ENCODE measurements around the gene AKT1. TPM values are rescaled to one million over a fixed set of nuclear protein-coding genes. Genes with fewer than 3 reads are reported as not detected.
"Not testable (repeated sequence)": the region's sequence is repeated elsewhere in the genome, so short reads cannot be mapped to it uniquely, and the experiment has no call there.

Gene AKT1
- total RNA-seq, 2 donors from 2014 or later, result 113 to 127 TPM

- ATAC-seq, result peak; percentile 2 to 19
- intact Hi-C loops (cut with DNase I), result no loop called here
- no peak for DNase-seq
Observed at GRCh38 chr14:104734991-104735779, 60.4 kb downstream of the AKT1 start.

DNA sequence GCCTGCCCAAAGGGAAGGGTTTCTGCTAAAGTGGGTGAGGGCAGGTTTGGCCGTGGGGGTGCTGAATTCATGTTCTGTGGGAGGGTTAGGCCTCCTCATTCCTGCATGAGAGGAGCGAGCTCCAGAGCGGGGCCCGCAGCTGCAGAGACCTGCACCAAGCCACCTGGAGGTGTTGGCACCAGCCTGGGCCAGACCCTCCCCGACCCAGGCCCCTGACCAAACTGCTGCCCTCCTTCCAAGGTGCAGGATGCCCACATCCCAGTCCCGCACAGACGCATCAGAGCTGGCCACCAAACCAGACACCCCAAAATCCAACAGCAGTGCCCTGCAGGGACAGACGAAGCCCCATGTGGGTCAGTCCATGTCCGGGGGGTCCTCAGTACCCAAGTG, 61.0 kb downstream of the AKT1 start:
- ATAC-seq (no peak), DNase-seq (no peak)
- intact Hi-C loops (cut with DNase I), result no loop called here

GRCh38 chr14:104734051-104734587, 61.4 kb downstream of the AKT1 start:
- intact Hi-C loops (cut with DNase I), result no loop called here
- ATAC-seq (no peak), DNase-seq (no peak)

DNA sequence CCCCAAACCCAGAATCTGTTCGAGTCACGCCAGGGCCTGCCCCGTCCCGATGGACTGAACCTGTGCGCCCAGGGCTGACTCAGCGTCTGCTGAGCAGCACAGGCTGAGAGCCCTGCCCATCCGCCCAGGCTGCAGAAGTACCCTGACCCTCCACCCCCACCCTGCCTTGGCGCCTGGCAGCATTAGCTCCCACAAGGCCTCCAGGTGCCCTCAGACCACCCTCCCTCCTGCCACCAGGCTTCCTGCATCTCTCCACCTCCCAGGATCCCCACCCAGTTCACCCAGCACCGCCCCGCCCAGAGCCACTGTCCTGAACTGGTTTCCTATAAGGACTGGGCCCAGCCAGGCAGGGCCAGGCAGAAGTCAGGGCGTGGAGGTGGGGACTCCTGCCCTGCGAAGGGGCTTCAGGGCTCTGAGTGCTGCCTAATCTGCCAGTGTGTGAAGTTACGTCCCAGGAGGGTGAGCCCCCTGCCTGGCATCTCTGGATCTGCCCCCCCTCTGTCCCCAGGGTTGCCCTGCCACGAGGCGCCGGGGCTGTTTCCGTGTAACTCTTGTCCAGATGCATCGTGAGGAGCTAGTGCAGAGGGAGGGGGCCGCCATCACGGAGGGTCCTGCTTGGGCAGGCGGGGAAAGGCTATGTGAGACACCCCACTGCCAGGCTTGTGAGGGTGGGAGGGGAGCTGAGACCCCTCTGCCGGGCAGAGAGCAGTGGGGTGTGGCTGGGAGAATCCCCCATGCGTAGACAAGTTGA, 62.4 kb downstream of the AKT1 start:
- ATAC-seq, result peak in 1 of 2 donors; percentile 4
- no peak for DNase-seq

DNA sequence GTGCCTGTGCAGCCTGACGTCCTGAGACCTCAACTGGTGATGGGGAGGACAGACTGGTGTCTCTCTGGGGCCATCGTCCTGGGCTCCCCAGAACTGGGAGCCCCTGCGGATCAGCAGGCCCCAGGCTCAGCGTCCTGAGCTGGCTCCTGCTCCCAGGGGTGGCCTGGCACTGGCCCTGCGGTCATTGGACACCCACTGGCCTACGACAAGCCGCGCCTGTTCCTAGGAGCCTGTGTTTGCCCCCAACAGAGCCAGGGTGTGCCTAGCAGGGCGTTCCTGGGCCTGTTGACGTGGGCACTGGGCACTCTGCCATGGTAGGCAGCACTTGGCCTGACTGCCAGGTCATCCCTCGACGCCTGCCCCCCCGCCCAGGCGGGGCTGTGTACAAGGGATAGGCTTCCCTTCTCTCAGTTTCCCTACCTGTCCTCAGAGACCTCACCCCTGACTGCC, 63.2 kb downstream of the AKT1 start:
- DNase-seq (peak; percentile 87), ATAC-seq (peak; percentile 17 to 48)
- intact Hi-C loops (cut with DNase I), result no loop called here

More for the DNA sequence above, 62.4 kb downstream of the AKT1 start:
- intact Hi-C loops (cut with DNase I), result no loop called here

DNA sequence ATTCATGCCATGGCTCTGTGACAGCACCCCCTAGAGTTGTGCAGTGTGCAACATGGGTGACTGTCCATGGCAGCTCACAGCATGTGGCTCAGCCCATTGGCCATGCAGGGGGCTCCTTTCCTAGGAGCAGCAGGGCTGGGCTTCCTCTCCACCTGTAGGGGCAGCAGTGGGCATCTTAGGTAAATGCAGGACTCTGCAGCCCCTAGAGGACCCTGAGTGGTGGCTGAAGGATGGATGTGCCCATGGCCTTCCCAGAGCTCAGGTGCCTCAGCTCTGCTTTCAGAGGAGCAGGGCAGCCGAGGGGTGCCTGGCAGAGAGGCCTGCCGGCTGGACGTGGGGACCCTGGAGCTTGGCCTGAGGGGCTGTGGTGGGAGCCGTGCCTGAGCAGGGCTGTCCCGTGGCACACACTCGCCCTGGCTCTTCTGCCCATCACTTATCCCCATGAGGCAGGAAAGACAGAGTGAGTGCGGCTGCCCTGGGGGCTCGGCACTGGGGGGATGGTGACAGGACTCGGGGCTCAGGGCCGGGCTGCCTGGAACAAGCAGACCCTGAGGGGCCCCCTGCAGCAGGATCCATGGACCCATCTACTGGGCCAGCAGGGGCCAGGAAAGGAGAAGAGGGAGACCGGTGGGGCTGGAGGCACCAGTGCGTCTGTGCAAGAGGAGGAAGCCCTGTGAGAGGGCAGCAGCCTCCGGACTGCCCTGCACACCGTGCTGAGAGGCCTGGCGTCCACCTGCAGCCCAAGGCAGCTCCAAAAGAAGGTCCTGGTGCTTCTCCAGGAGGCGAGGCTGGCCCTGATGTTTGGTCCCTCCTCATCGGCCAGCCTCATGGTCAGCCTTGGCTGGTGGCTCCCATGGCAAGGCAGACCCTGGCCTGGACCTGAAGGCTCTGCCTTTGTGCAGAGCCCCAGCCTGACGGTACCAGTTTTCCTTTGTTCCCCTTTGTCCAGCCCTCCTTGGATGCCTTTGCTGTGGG, 63.9 kb downstream of the AKT1 start:
- ATAC-seq (no peak), DNase-seq (no peak)
- intact Hi-C loops (cut with DNase I), result no loop called here

GRCh38 chr14:104730487-104730886, 65.1 kb downstream of the AKT1 start:
- no peak for ATAC-seq
- intact Hi-C loops (cut with DNase I), result no loop called here
- no peak for DNase-seq

GRCh38 chr14:104729835-104730181, 65.7 kb downstream of the AKT1 start:
- ATAC-seq (no peak), DNase-seq (no peak)
- intact Hi-C loops (cut with DNase I), result no loop called here

GRCh38 chr14:104729176-104729834, 66.2 kb downstream of the AKT1 start:
- DNase-seq; ATAC-seq; intact Hi-C loops (cut with DNase I): not testable (repeated sequence)

DNA sequence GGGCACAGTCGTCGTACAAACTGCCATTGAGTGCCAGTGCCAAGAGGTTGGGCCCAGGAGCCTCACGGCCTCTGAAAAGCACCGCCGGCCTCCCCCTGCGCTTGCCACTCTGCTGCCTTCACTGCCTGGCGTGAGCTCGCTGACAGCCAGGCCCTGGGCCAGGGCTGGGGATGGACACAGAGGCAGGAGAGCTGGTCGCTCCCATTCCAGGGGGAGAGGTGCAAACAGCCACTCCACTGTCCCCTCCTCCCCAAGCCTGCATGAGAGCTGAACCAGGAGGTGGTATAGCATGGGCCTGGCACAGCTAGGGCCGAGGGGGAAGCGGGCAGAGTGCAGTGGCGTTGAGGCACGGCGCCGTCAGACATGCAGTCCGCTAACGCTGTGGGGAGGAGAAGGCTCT, 66.9 kb downstream of the AKT1 start:
- ATAC-seq (no peak), DNase-seq (no peak)
- intact Hi-C loops (cut with DNase I), result no loop called here

GRCh38 chr14:104726600-104727451, 68.7 kb downstream of the AKT1 start:
- no peak for DNase-seq
- peak in 1 of 2 donors; percentile 4 for ATAC-seq
- intact Hi-C loops (cut with DNase I), result no loop called here

GRCh38 chr14:104725772-104726548, 69.6 kb downstream of the AKT1 start:
- ATAC-seq, result peak in 1 of 2 donors; percentile 2
- intact Hi-C loops (cut with DNase I), result no loop called here
- DNase-seq, result peak; percentile 45

DNA sequence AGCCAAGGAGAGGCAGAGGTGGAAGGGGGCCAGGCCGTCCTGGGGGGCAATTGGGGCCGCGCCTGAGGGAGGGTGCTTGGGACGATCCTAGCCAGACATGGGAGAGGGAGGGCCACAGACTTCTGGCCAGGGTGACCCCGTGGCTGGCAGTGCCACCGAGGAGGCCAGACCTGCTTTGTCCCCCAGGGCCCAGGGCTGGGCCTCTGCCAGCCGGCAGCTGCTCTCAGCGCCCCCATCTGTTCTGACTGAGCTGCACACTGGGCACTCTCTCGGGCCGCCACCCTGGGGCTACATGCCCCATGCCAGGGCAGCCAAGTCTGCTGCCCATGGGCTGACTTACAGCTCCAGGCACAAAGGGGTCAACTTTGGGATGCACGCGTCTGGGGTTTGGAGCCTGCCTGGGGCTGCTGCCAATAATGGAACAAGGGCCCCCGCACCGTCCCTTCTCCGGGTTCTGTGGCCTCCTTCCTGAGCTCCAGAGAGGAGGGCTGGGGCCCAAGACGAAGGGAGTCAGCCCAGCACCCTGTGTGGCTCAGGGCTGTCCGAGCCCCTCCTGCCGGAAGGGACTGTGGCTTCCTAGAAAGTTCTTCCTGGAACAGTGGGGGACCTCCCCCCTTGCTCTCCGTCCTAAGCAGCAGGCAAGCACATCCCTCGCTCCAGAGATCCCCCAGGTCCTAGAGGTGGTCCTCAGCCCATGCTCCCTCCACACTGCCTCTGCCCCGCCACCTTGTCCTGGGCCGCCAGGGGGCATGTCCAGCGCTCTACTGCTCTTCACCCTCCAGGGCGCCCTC, 70.4 kb downstream of the AKT1 start:
- ATAC-seq (peak; percentile 32 to 35), DNase-seq (peak; percentile 66)
- intact Hi-C loops (cut with DNase I), result no loop called here

DNA sequence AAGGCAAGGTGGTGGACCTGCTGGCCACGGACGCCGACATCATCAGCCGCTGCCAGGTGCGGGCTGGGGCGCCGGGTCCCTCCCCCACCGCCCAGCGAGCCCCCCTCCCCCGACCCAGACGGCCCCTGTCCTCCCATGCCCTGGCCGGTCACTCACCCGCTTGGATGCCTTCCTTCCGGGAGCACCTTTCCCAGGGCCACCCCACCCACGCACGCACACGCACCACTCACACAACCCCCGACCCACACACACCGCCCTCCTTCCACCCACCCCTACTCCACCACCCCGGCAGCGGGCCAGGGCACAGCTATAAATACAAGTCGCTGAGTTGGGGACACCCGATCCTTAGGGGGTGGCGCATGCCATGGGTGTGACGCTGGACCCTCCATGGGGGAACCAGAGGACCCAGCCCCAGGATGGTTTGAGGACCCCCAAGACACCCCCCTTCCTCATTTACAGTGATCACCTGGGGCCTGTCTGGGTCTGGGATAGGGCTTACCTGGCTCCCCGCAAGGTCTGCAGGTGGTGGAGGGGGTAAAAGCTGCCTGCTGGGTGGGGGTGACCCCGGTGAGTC, 71.1 kb downstream of the AKT1 start:
- ATAC-seq, result peak; percentile 17 to 39
- peak; percentile 78 for DNase-seq
- intact Hi-C loops (cut with DNase I), result no loop called here

- ATAC-seq (peak; percentile 72), DNase-seq (peak; percentile 83)
- intact Hi-C loops (cut with DNase I), result no loop called here
Observed at GRCh38 chr14:104723651-104724406, 71.7 kb downstream of the AKT1 start, which contains the start of gene ADSS1. ADSS1 (plus strand) TSS chr14:104724229; CDS start chr14:104724271, 42 bp downstream.

Data from left cardiac atrium (tissue), 4 donors.